HEK293 (cell line): ENCODE results near the gene OR8B12.
"Not testable (repeated sequence)": the region's sequence is repeated elsewhere in the genome, so short reads cannot be mapped to it uniquely, and the experiment has no call there.

Source experiments
- CTCF ChIA-PET: fragments of 350-600 bp; formaldehyde crosslinking; extraction: SDS; loops from one replicate; lab custom pipeline; 2021; ENCODE audit warnings: antibody characterized with exemption; lab: Yijun Ruan, JAX
- POLR2A ChIA-PET: fragments of 300-600 bp; formaldehyde crosslinking; extraction: SDS; loops from one replicate; lab custom pipeline; 2020; ENCODE audit warnings: antibody characterized with exemption, inconsistent platforms; lab: Yijun Ruan, JAX
- H3K27ac ChIP-seq: fragments of 200-500 bp; sonication (Bioruptor generic); 2 replicates; pipeline ENCODE4 v1.5.1; 2014; ENCODE audit warnings: low read depth, low read length, control low read depth, inconsistent platforms; ENCODE audit errors: extremely low read depth
- H3K36me3 ChIP-seq, 2 experiments: fragments of 200-500 bp in 1 of 2; sonication (Bioruptor generic) in 1 of 2; 1 replicate in 1 of 2; 2 replicates in 1 of 2; pipeline ENCODE4 v1.5.1; 2014 to 2017; ENCODE audit warnings: inconsistent platforms in 2 of 2, low read length in 2 of 2; ENCODE audit not compliant: control insufficient read depth in 2 of 2, insufficient read depth in 1 of 2
- H3K4me1 ChIP-seq: fragments of 200-500 bp; sonication (Bioruptor generic); 2 replicates; pipeline ENCODE4 v1.5.1; 2014; ENCODE audit warnings: mild to moderate bottlenecking, low read length, inconsistent platforms; ENCODE audit not compliant: control insufficient read depth, insufficient read depth
- H3K4me3 ChIP-seq: 2 replicates; pipeline ENCODE4 v1.5.1; 2011; ENCODE audit warnings: low read depth, mild to moderate bottlenecking, control low read depth, low read length, moderate library complexity
- H3K9me3 ChIP-seq: fragments of 200-500 bp; sonication (Bioruptor generic); 2 replicates; pipeline ENCODE4 v1.5.1; 2014; ENCODE audit warnings: low read depth, low read length, inconsistent platforms; ENCODE audit not compliant: control insufficient read depth, insufficient read depth
- EGR2 ChIP-seq: fragments of 450-650 bp; formaldehyde crosslinking; IDR thresholded peaks from 2 replicates; pipeline ENCODE4 v1.5.1; 2016; ENCODE audit warnings: low read depth, missing biosample characterization, missing genetic modification characterization
- HOXC10 ChIP-seq: sonication (generic); formaldehyde crosslinking; IDR thresholded peaks from 2 replicates; pipeline ENCODE4 v1.8.1; 2023; ENCODE audit warnings: mild to moderate bottlenecking, missing genetic modification reagents
- OSR2 ChIP-seq: fragments of 450-650 bp; formaldehyde crosslinking; IDR thresholded peaks from 2 replicates; pipeline ENCODE4 v1.5.1; 2016; ENCODE audit warnings: missing biosample characterization, missing genetic modification characterization
- OVOL3 ChIP-seq: fragments of 450-650 bp; formaldehyde crosslinking; IDR thresholded peaks from 2 replicates; pipeline ENCODE4 v1.5.1; 2016; ENCODE audit warnings: missing biosample characterization, missing genetic modification characterization
- ZNF133 ChIP-seq: fragments of 450-650 bp; formaldehyde crosslinking; IDR thresholded peaks from 2 replicates; pipeline ENCODE4 v1.5.1; 2016; ENCODE audit warnings: missing biosample characterization, missing genetic modification characterization
- ZNF221 ChIP-seq: fragments of 450-650 bp; formaldehyde crosslinking; IDR thresholded peaks from 2 replicates; pipeline ENCODE4 v1.5.1; 2017; ENCODE audit warnings: missing biosample characterization, missing genetic modification characterization, borderline replicate concordance
- ZNF311 ChIP-seq: fragments of 450-650 bp; formaldehyde crosslinking; IDR thresholded peaks from 2 replicates; pipeline ENCODE4 v1.5.1; 2017; ENCODE audit warnings: missing biosample characterization, missing genetic modification characterization, borderline replicate concordance
- ZNF350 ChIP-seq: fragments of 450-650 bp; formaldehyde crosslinking; IDR thresholded peaks from 2 replicates; pipeline ENCODE4 v1.5.0; 2017; ENCODE audit warnings: missing biosample characterization, mild to moderate bottlenecking, missing genetic modification characterization
- ZNF354C ChIP-seq: fragments of 450-650 bp; formaldehyde crosslinking; IDR thresholded peaks from 2 replicates; pipeline ENCODE4 v1.5.1; 2016; ENCODE audit warnings: missing biosample characterization, missing genetic modification characterization, low read depth, borderline replicate concordance
- ZNF416 ChIP-seq: fragments of 450-650 bp; formaldehyde crosslinking; IDR thresholded peaks from 2 replicates; pipeline ENCODE4 v1.5.1; 2016; ENCODE audit warnings: missing biosample characterization, missing genetic modification characterization
- ZNF426 ChIP-seq: fragments of 450-650 bp; formaldehyde crosslinking; IDR thresholded peaks from 2 replicates; pipeline ENCODE4 v1.5.1; 2017; ENCODE audit warnings: missing biosample characterization, missing genetic modification characterization, mild to moderate bottlenecking, inconsistent platforms, moderate library complexity
- ZNF585B ChIP-seq: fragments of 450-650 bp; formaldehyde crosslinking; IDR thresholded peaks from 2 replicates; pipeline ENCODE4 v1.5.1; 2016; ENCODE audit warnings: missing biosample characterization, missing genetic modification characterization
- ZNF624 ChIP-seq: fragments of 450-650 bp; formaldehyde crosslinking; IDR thresholded peaks from 2 replicates; pipeline ENCODE4 v1.5.1; 2017; ENCODE audit warnings: missing biosample characterization, missing genetic modification characterization
- ZNF654 ChIP-seq: fragments of 450-650 bp; formaldehyde crosslinking; IDR thresholded peaks from 2 replicates; pipeline ENCODE4 v1.5.1; 2016; ENCODE audit warnings: low read depth, missing biosample characterization, missing genetic modification characterization
- TF ChIP-seq, protein P1 (sequence below): fragments of 450-650 bp; formaldehyde crosslinking; IDR thresholded peaks from 2 replicates; pipeline ENCODE4 v1.5.1; 2016; ENCODE audit warnings: missing biosample characterization, missing genetic modification characterization
- TF ChIP-seq, protein P2 (sequence below): fragments of 450-650 bp; formaldehyde crosslinking; IDR thresholded peaks from 2 replicates; pipeline ENCODE4 v1.5.1; 2016; ENCODE audit warnings: missing biosample characterization, missing genetic modification characterization
- TF ChIP-seq, protein P3 (sequence below): fragments of 450-650 bp; formaldehyde crosslinking; IDR thresholded peaks from 2 replicates; pipeline ENCODE4 v1.5.1; 2016; ENCODE audit warnings: missing biosample characterization, missing genetic modification characterization
- TF ChIP-seq, protein P4 (sequence below): fragments of 450-650 bp; formaldehyde crosslinking; IDR thresholded peaks from 2 replicates; pipeline ENCODE4 v1.5.1; 2017; ENCODE audit warnings: missing biosample characterization, missing genetic modification characterization
- TF ChIP-seq, protein P5 (sequence below): fragments of 450-650 bp; formaldehyde crosslinking; IDR thresholded peaks from 2 replicates; pipeline ENCODE4 v1.5.1; 2016; ENCODE audit warnings: missing biosample characterization, missing genetic modification characterization

OR8B12 gene

DNA sequence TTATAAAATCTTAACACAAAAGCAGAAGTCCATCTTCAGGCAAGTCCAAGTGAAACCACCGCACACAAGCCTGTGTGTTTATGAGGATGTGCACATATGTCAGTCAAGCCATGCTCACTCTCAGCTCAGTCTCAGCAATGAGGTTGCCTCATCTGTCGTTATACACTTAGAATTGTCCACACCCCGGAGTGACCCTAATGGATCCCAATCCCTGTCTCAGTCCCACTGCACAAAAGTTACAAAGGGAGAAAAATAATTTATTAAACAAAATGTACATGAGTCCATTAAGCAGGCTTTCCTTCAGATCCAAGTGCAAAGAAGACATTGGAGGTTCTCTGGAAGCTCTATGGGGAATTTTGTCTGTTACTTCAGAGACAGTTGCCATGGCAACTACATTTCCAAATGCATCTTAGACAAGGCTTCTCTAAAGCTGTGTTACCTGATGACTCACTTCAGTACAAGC, 24.4 kb downstream of the OR8B12 start:
- no peak overlapping the region for H3K27ac ChIP-seq
- H3K4me3 ChIP-seq, result no peak overlapping the region
- ChIA-PET CTCF (interaction anchor here (0.5 to 0.6 kb wide), 2 partner anchors 21 to 294 kb away, joined by 3 read pairs; no protein-coding TSS in a partner anchor), POLR2A (no interaction called here)
- TF ChIP-seq ZNF354C (no peak), OSR2 (no peak)
- TF ChIP-seq, all 188 proteins: peak for 0
- H3K4me1 ChIP-seq, result no peaks in the 10 kb centered on the region
- H3K9me3 ChIP-seq, result no peaks in the 10 kb centered on the region
- H3K36me3 ChIP-seq, result no peaks in the 10 kb centered on the region

DNA sequence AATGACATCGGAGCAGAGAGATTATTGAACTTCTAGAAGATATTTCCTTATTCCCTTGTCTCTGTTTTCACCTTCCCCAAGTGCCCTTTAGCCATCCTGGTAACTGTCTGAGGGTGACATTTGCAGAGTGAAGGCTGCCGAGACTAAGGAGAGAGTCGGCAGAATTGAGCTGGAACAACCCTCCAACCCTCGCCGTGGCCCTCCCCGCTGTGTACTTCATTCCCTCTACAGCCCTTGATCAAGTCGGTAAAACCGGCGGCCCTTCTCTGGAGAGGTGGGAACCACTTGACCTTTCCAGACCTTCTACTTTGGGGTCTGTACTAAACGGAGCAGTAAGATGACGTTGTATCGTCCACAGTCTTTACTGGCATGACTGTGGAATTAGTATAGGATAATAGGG, 26.1 kb downstream of the OR8B12 start:
- no peaks in the 10 kb centered on the region for H3K36me3 ChIP-seq
- no peak overlapping the region for H3K27ac ChIP-seq
- ChIA-PET POLR2A (no interaction called here), CTCF (interaction anchor here (0.6 kb wide), 1 partner anchor 101 kb away, joined by 3 read pairs; no protein-coding TSS in a partner anchor)
- H3K4me3 ChIP-seq, result no peak overlapping the region
- TF ChIP-seq EGR2 (tag by site-specific recombination) (no peak), ZNF585B (no peak), ZNF654 (tag by site-specific recombination) (no peak), OVOL3 (tag by site-specific recombination) (no peak), ZNF350 (tag by site-specific recombination) (no peak), ZNF426 (tag by site-specific recombination) (no peak), ZNF221 (tag by site-specific recombination) (no peak)
- TF ChIP-seq, protein P1, sequence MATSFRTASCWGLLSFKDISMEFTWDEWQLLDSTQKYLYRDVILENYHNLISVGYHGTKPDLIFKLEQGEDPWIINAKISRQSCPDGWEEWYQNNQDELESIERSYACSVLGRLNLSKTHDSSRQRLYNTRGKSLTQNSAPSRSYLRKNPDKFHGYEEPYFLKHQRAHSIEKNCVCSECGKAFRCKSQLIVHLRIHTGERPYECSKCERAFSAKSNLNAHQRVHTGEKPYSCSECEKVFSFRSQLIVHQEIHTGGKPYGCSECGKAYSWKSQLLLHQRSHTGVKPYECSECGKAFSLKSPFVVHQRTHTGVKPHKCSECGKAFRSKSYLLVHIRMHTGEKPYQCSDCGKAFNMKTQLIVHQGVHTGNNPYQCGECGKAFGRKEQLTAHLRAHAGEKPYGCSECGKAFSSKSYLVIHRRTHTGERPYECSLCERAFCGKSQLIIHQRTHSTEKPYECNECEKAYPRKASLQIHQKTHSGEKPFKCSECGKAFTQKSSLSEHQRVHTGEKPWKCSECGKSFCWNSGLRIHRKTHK (tag by site-specific recombination), result no peak
- TF ChIP-seq, protein P2, sequence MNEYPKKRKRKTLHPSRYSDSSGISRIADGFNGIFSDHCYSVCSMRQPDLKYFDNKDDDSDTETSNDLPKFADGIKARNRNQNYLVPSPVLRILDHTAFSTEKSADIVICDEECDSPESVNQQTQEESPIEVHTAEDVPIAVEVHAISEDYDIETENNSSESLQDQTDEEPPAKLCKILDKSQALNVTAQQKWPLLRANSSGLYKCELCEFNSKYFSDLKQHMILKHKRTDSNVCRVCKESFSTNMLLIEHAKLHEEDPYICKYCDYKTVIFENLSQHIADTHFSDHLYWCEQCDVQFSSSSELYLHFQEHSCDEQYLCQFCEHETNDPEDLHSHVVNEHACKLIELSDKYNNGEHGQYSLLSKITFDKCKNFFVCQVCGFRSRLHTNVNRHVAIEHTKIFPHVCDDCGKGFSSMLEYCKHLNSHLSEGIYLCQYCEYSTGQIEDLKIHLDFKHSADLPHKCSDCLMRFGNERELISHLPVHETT (tag by site-specific recombination), result no peak
- TF ChIP-seq, protein P3, sequence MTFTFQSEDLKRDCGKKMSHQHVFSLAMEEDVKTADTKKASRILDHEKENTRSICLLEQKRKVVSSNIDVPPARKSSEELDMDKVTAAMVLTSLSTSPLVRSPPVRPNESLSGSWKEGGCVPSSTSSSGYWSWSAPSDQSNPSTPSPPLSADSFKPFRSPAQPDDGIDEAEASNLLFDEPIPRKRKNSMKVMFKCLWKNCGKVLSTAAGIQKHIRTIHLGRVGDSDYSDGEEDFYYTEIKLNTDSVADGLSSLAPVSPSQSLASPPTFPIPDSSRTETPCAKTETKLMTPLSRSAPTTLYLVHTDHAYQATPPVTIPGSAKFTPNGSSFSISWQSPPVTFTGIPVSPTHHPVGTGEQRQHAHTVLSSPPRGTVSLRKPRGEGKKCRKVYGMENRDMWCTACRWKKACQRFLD (tag by site-specific recombination), result no peak
- no peaks in the 10 kb centered on the region for H3K4me1 ChIP-seq
- H3K9me3 ChIP-seq, result no peaks in the 10 kb centered on the region

DNA sequence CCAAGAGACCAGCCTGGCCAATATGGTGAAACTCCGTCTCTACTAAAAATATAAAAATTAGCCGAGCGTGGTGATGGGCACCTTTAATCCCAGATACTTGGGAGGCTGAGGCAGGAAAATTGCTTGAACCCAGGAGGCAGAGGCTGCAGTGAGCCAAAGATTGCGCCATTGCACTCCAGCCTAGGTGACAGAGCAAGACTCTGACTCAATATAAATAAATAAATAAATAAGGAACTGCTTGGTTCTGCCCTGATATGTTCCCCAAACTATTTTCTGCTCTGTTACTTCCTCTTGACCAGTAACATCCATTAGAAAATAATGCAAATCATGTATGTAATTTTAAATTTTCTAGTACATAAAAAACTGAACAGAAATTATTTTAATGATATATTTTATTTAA, 28.8 kb downstream of the OR8B12 start:
- H3K27ac ChIP-seq, H3K4me1 ChIP-seq, POLR2A ChIA-PET, H3K4me3 ChIP-seq, CTCF ChIA-PET, H3K9me3 ChIP-seq, H3K36me3 ChIP-seq: not testable (repeated sequence)

DNA sequence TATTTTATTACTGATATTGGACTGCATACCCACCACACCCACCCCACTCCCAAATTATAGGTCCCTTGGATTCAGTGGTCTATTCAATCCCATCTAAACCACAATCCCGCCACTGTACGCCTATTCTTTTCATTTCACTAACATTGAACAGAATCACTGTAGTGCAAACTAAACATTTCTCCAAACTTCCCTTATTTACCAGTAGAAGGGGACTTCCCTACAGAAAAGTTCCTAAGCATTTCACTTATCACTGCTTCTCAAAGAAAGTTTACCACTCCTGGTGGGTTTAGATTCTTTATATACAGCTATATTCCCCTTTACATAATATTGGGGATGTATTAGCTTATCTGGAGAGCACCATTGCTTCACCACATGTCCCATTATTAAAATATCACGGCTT, 29.3 kb downstream of the OR8B12 start:
- TF ChIP-seq ZNF133 (tag by site-specific recombination) (no peak), ZNF624 (tag by site-specific recombination) (no peak), ZNF416 (no peak), ZNF311 (tag by site-specific recombination) (no peak), HOXC10 (no peak)
- TF ChIP-seq, protein P4, sequence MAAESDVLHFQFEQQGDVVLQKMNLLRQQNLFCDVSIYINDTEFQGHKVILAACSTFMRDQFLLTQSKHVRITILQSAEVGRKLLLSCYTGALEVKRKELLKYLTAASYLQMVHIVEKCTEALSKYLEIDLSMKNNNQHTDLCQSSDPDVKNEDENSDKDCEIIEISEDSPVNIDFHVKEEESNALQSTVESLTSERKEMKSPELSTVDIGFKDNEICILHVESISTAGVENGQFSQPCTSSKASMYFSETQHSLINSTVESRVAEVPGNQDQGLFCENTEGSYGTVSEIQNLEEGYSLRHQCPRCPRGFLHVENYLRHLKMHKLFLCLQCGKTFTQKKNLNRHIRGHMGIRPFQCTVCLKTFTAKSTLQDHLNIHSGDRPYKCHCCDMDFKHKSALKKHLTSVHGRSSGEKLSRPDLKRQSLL (tag by site-specific recombination), result no peak
- TF ChIP-seq, protein P5, sequence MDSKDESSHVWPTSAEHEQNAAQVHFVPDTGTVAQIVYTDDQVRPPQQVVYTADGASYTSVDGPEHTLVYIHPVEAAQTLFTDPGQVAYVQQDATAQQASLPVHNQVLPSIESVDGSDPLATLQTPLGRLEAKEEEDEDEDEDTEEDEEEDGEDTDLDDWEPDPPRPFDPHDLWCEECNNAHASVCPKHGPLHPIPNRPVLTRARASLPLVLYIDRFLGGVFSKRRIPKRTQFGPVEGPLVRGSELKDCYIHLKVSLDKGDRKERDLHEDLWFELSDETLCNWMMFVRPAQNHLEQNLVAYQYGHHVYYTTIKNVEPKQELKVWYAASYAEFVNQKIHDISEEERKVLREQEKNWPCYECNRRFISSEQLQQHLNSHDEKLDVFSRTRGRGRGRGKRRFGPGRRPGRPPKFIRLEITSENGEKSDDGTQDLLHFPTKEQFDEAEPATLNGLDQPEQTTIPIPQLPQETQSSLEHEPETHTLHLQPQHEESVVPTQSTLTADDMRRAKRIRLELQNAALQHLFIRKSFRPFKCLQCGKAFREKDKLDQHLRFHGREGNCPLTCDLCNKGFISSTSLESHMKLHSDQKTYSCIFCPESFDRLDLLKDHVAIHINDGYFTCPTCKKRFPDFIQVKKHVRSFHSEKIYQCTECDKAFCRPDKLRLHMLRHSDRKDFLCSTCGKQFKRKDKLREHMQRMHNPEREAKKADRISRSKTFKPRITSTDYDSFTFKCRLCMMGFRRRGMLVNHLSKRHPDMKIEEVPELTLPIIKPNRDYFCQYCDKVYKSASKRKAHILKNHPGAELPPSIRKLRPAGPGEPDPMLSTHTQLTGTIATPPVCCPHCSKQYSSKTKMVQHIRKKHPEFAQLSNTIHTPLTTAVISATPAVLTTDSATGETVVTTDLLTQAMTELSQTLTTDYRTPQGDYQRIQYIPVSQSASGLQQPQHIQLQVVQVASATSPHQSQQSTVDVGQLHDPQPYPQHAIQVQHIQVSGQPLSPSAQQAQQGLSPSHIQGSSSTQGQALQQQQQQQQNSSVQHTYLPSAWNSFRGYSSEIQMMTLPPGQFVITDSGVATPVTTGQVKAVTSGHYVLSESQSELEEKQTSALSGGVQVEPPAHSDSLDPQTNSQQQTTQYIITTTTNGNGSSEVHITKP, result no peak
- ChIA-PET CTCF (interaction anchor here (1.0 kb wide), 1 partner anchor 112 kb away, joined by 3 read pairs; no protein-coding TSS in a partner anchor), POLR2A (no interaction called here)
- H3K36me3 ChIP-seq, result no peaks in the 10 kb centered on the region
- no peak overlapping the region for H3K27ac ChIP-seq
- no peak overlapping the region for H3K4me3 ChIP-seq
- no peaks in the 10 kb centered on the region for H3K4me1 ChIP-seq
- no peaks in the 10 kb centered on the region for H3K9me3 ChIP-seq
